HCT116 (cell line): ENCODE results near the gene CBX1. TPM values are rescaled to one million over a fixed set of nuclear protein-coding genes. Genes with fewer than 3 reads are reported as not detected.

Experiments used
- ATAC-seq: fragments of 200-7000 bp; cut with Tn5 transposase; 2 replicates; pipeline ENCODE4 v1.9.1; 2020; ENCODE audit warnings: mild to moderate bottlenecking, moderate library complexity
- BruUV-seq: library from RNA; stranded (reverse); fragments of 400-500 nt; replicated peaks from 2 replicates; lab custom pipeline; 2021; lab: Mats Ljungman, UMichigan
- CTCF ChIA-PET: fragments of 300-600 bp; sonication (Branson Sonifier 250); formaldehyde crosslinking; loops from one replicate; lab custom pipeline; 2021; ENCODE audit warnings: antibody characterized with exemption; lab: Charles Lee
- POLR2A ChIA-PET: fragments of 300-600, 350-600 bp; sonication (Branson Sonifier 250); formaldehyde crosslinking; loops from one replicate; lab custom pipeline; 2021; ENCODE audit warnings: antibody characterized with exemption; lab: Charles Lee
- RAD21 ChIA-PET, 2 experiments: fragments of 300-600 bp; sonication (Branson Sonifier 250); formaldehyde crosslinking; loops; one replicate each; lab custom pipeline; 2023; ENCODE audit warnings: low total read pairs in 2 of 2; ENCODE audit not compliant: uncharacterized antibody in 2 of 2, unreplicated experiment in 2 of 2, low non-redundant PET in 1 of 2; lab: Charles Lee
- DNase-seq: peaks from one replicate; pipeline ENCODE4 v3.0.0-alpha.2; 2010; ENCODE audit warnings: low read depth, low spot score
- H2AFZ ChIP-seq: fragments of 200-600 bp; shearing (Covaris generic), sonication (generic); 2 replicates; pipeline ENCODE4 v1.6.1; 2017; ENCODE audit warnings: low read depth, mixed run types, mixed read lengths, antibody characterized with exemption, low read length; ENCODE audit not compliant: poor library complexity, severe bottlenecking
- H3K27ac ChIP-seq: 2 replicates; pipeline ENCODE4 v1.5.1; 2012; ENCODE audit warnings: low read depth, low read length
- H3K27me3 ChIP-seq: fragments of 200-600 bp; sonication (generic); 2 replicates; pipeline ENCODE4 v1.6.1; 2016; ENCODE audit warnings: mixed run types, low read length, mixed read lengths; ENCODE audit not compliant: insufficient read depth
- H3K36me3 ChIP-seq, 2 experiments: fragments of 200-500 bp in 1 of 2; fragments of 200-600 bp in 1 of 2; sonication (Bioruptor generic) in 1 of 2; sonication (generic) in 1 of 2; 2 replicates each; pipeline versions ENCODE4 v1.5.1 to v1.6.1; 2014 to 2016; ENCODE audit warnings: low read length in 2 of 2, inconsistent platforms in 1 of 2, mixed read lengths in 1 of 2, mixed run types in 1 of 2; ENCODE audit not compliant: insufficient read depth in 2 of 2, control insufficient read depth in 1 of 2
- H3K4me1 ChIP-seq, 2 experiments: fragments of 200-600 bp in 1 of 2; sonication (generic) in 1 of 2; 2 replicates each; pipeline versions ENCODE4 v1.5.1 to v1.6.1; 2012 to 2017; ENCODE audit warnings: low read length in 2 of 2, inconsistent platforms in 1 of 2, mild to moderate bottlenecking in 1 of 2, mixed read lengths in 1 of 2, mixed run types in 1 of 2, moderate library complexity in 1 of 2; ENCODE audit not compliant: insufficient read depth in 2 of 2, control insufficient read depth in 1 of 2
- H3K4me2 ChIP-seq: fragments of 200-600 bp; sonication (generic); 2 replicates; pipeline ENCODE4 v1.6.1; 2017; ENCODE audit warnings: mixed run types, low read length, mixed read lengths
- H3K4me3 ChIP-seq, 2 experiments: fragments of 200-600 bp in 1 of 2; sonication (generic) in 1 of 2; replicated peaks in 1 of 2; 2 replicates each; pipeline ENCODE4 v1.5.1; 2011 to 2016; ENCODE audit warnings: low read length in 2 of 2, control low read depth in 1 of 2, low read depth in 1 of 2, mild to moderate bottlenecking in 1 of 2, mixed read lengths in 1 of 2, mixed run types in 1 of 2
- H3K79me2 ChIP-seq: fragments of 200-600 bp; sonication (generic); 2 replicates; pipeline ENCODE4 v1.6.1; 2017; ENCODE audit warnings: mild to moderate bottlenecking, mixed run types, low read length, moderate library complexity, mixed read lengths; ENCODE audit not compliant: insufficient read depth
- H3K9ac ChIP-seq: fragments of 200-600 bp; sonication (generic); 2 replicates; pipeline ENCODE4 v1.6.1; 2016; ENCODE audit warnings: low read length, mixed read lengths
- H3K9me2 ChIP-seq: fragments of 200-600 bp; sonication (generic), shearing (Covaris generic); 2 replicates; pipeline ENCODE4 v1.6.1; 2017; ENCODE audit warnings: mixed run types, mild to moderate bottlenecking, moderate library complexity; ENCODE audit not compliant: insufficient read depth
- H3K9me3 ChIP-seq, 2 experiments: fragments of 200-500 bp in 1 of 2; fragments of 200-600 bp in 1 of 2; sonication (Bioruptor generic) in 1 of 2; sonication (generic) in 1 of 2; 2 replicates each; pipeline ENCODE4 v1.6.1; 2014 to 2017; ENCODE audit warnings: low read length in 2 of 2, mixed read lengths in 2 of 2, inconsistent platforms in 1 of 2, low read depth in 1 of 2, mild to moderate bottlenecking in 1 of 2, mixed run types in 1 of 2, moderate library complexity in 1 of 2; ENCODE audit not compliant: control insufficient read depth in 1 of 2, insufficient read depth in 1 of 2
- H4K20me1 ChIP-seq: fragments of 200-600 bp; sonication (generic), shearing (Covaris generic); 2 replicates; pipeline ENCODE4 v1.6.1; 2017; ENCODE audit warnings: mixed run types, mild to moderate bottlenecking, moderate library complexity; ENCODE audit not compliant: insufficient read depth
- CBX3 ChIP-seq: IDR thresholded peaks from 2 replicates; pipeline ENCODE4 v1.6.1; 2012; ENCODE audit warnings: low read depth
- CTCF ChIP-seq, 3 experiments: fragments of 200-600 bp in 1 of 3; sonication (generic) in 1 of 3; IDR thresholded peaks in 2 of 3; conservative IDR thresholded peaks in 1 of 3; 2 replicates each; pipeline ENCODE4 v1.5.1; 2012 to 2017; ENCODE audit warnings: low read depth in 2 of 3, low read length in 2 of 3, antibody characterized with exemption in 1 of 3, borderline replicate concordance in 1 of 3, control low read depth in 1 of 3, mild to moderate bottlenecking in 1 of 3, mixed read lengths in 1 of 3, mixed run types in 1 of 3, moderate library complexity in 1 of 3; ENCODE audit not compliant: insufficient read depth in 1 of 3
- EGR1 ChIP-seq: IDR thresholded peaks from 2 replicates; pipeline ENCODE4 v1.6.1; 2012; ENCODE audit warnings: low read depth
- ELF1 ChIP-seq: IDR thresholded peaks from 2 replicates; pipeline ENCODE4 v1.6.1; 2012; ENCODE audit warnings: low read depth, borderline replicate concordance
- EZH2phosphoT487 ChIP-seq: fragments of 200-600 bp; IDR thresholded peaks from 2 replicates; pipeline ENCODE4 v1.6.1; 2018; ENCODE audit warnings: antibody characterized with exemption, borderline replicate concordance
- FOSL1 ChIP-seq: IDR thresholded peaks from 2 replicates; pipeline ENCODE4 v1.6.1; 2012; ENCODE audit warnings: low read depth
- JUND ChIP-seq: IDR thresholded peaks from 2 replicates; pipeline ENCODE4 v1.6.1; 2012
- POLR2AphosphoS5 ChIP-seq: IDR thresholded peaks from 2 replicates; pipeline ENCODE4 v1.6.1; 2011; ENCODE audit warnings: mild to moderate bottlenecking, low read depth, low read length, moderate library complexity
- RAD21 ChIP-seq: IDR thresholded peaks from 2 replicates; pipeline ENCODE4 v1.6.1; 2012; ENCODE audit warnings: low read depth, mild to moderate bottlenecking
- SIN3A ChIP-seq: IDR thresholded peaks from 2 replicates; pipeline ENCODE4 v1.6.1; 2012; ENCODE audit warnings: low read depth
- SP1 ChIP-seq: IDR thresholded peaks from 2 replicates; pipeline ENCODE4 v1.6.1; 2012; ENCODE audit warnings: low read depth
- TCF7L2 ChIP-seq: IDR thresholded peaks from 2 replicates; pipeline ENCODE4 v1.7.0; 2011; ENCODE audit warnings: borderline replicate concordance, inconsistent platforms; ENCODE audit not compliant: insufficient read depth, insufficient read length; ENCODE audit errors: extremely low read depth
- YY1 ChIP-seq: IDR thresholded peaks from 2 replicates; pipeline ENCODE4 v1.6.1; 2011; ENCODE audit warnings: low read length, low read depth, moderate library complexity, mild to moderate bottlenecking; ENCODE audit not compliant: insufficient replicate concordance; ENCODE audit errors: extremely low read depth
- intact Hi-C: fragments of 100-400 bp; cut with micrococcal nuclease; formaldehyde crosslinking; loops from 2 replicates; pipeline ENCODE4 v1.10.0; 2022
- total RNA-seq: library from RNA; stranded (reverse); gene quantifications from one replicate; pipeline ENCODE4 v1.2.1, GENCODE V29; 2021; ENCODE audit not compliant: unreplicated experiment
- TF ChIP-seq, protein P1 (sequence below): IDR thresholded peaks from 2 replicates; pipeline ENCODE4 v1.6.1; 2012
- TF ChIP-seq, protein P2 (sequence below): IDR thresholded peaks from 2 replicates; pipeline ENCODE4 v1.6.1; 2012

The CBX1 gene
- total RNA-seq, 1 experiment from 2014 or later: 136 TPM

GRCh38 chr17:48127371-48128051 is 26.2 kb upstream of the CBX1 start:
- ChIA-PET CTCF (interaction anchor here (11.1 kb wide), 1 partner anchor 101 kb away, joined by 171 read pairs; no protein-coding TSS in a partner anchor), RAD21 (no interaction called here), POLR2A (interaction anchor here (1.1 to 1.9 kb wide), 2 partner anchors 79 to 102 kb away, joined by 3 to 5 read pairs; partner anchors contain the start of gene NFE2L1)
- ATAC-seq (peak; percentile 91), DNase-seq (peak; percentile 57)
- no peaks in the 10 kb centered on the region for H3K9me2 ChIP-seq
- H3K4me2 ChIP-seq: peak overlapping the region; percentile 55
- H3K9me3 ChIP-seq: no peaks in the 10 kb centered on the region
- no peaks in the 10 kb centered on the region for H3K79me2 ChIP-seq
- H3K9ac ChIP-seq: peak overlapping the region; percentile 20; the same call in 1 of the 2 replicates
- H3K36me3 ChIP-seq: peaks cover 2 to 5% of the 10 kb centered on the region in 2 experiments; a peak in 3 of 4 replicates
- H3K4me3 ChIP-seq: peak overlapping the region in 1 of 2 experiments; percentile 2; a peak in 1 of 4 replicates
- intact Hi-C loops: loop anchor here (1.0 kb wide), 1 partner anchor 102 kb away; no protein-coding TSS in a partner anchor
- peak overlapping the region; percentile 48; the same call in 1 of the 2 replicates for H3K27ac ChIP-seq
- no TSS peak for BruUV-seq
- H3K27me3 ChIP-seq: no peaks in the 10 kb centered on the region
- peaks cover 16 to 22% of the 10 kb centered on the region in 2 experiments for H3K4me1 ChIP-seq
- H2AFZ ChIP-seq: no peak overlapping the region
- TF ChIP-seq TCF7L2 (no peak), SIN3A (peak; percentile 55; the same call in 1 of the 2 replicates), JUND (peak; percentile 93), RAD21 (0 out of 2 replicates have a peak, but pooled peaks have one; percentile 8), POLR2AphosphoS5 (peak; percentile 68), SP1 (peak; percentile 54), FOSL1 (peak; percentile 91), CBX3 (0 out of 2 replicates have a peak, but pooled peaks have one; percentile 24), YY1 (peak; percentile 60), EZH2phosphoT487 (no peak), ELF1 (no peak), EGR1 (no peak), CTCF (IDR thresholded peaks at IDR 0.05 in 2 of 3, conservative IDR thresholded peaks at IDR 0.05 in 1 of 3; ENCODE audit: borderline replicate concordance in 1 of 3, insufficient read depth in 1 of 3, low read depth in 2 of 3, low read length in 2 of 3) (no peak)
- TF ChIP-seq, protein P1, sequence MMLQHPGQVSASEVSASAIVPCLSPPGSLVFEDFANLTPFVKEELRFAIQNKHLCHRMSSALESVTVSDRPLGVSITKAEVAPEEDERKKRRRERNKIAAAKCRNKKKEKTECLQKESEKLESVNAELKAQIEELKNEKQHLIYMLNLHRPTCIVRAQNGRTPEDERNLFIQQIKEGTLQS: no peak
- TF ChIP-seq, protein P2, sequence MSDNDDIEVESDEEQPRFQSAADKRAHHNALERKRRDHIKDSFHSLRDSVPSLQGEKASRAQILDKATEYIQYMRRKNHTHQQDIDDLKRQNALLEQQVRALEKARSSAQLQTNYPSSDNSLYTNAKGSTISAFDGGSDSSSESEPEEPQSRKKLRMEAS: peak; percentile 86
- H4K20me1 ChIP-seq: no peaks in the 10 kb centered on the region
